Duodenal mucosa (tissue), 2 donors: ENCODE results near the gene HMGA1.

Experiments
- H3K27ac ChIP-seq: one replicate; pipeline ENCODE4 v1.7.0; 2013; ENCODE audit warnings: low read depth, low read length
- H3K27me3 ChIP-seq, 2 donors: one replicate each; pipeline ENCODE4 v1.7.0; 2013; ENCODE audit warnings: low read length in 2 of 2, control low read depth in 1 of 2; ENCODE audit not compliant: insufficient read depth in 2 of 2, control insufficient read depth in 1 of 2
- H3K36me3 ChIP-seq, 2 donors: one replicate each; pipeline ENCODE4 v1.7.0; 2013; ENCODE audit warnings: low read length in 2 of 2, control low read depth in 1 of 2; ENCODE audit not compliant: insufficient read depth in 2 of 2, control insufficient read depth in 1 of 2
- H3K4me1 ChIP-seq, 2 donors: one replicate each; pipeline ENCODE4 v1.7.0; 2013; ENCODE audit warnings: low read length in 2 of 2, control low read depth in 1 of 2; ENCODE audit not compliant: insufficient read depth in 2 of 2, control insufficient read depth in 1 of 2
- H3K4me3 ChIP-seq, 2 donors: one replicate each; pipeline ENCODE4 v1.7.0; 2013; ENCODE audit warnings: low read length in 2 of 2, low read depth in 1 of 2
- H3K9ac ChIP-seq, 2 donors: one replicate each; pipeline ENCODE4 v1.7.0; 2013; ENCODE audit warnings: low read length in 2 of 2, low read depth in 1 of 2
- H3K9me3 ChIP-seq, 2 donors: one replicate each; pipeline ENCODE4 v1.7.0; 2013; ENCODE audit warnings: low read length in 2 of 2, control low read depth in 1 of 2; ENCODE audit not compliant: control insufficient read depth in 1 of 2

HMGA1 gene

GRCh38 chr6:34202329-34203201, 34.1 kb upstream of the HMGA1 start:
- no peak overlapping the region for H3K27ac ChIP-seq
- peaks cover 0 to 5% of the 10 kb centered on the region in 2 donors for H3K27me3 ChIP-seq
- H3K4me3 ChIP-seq = no peak overlapping the region
- no peak overlapping the region for H3K9ac ChIP-seq
- H3K9me3 ChIP-seq = no peaks in the 10 kb centered on the region
- no peaks in the 10 kb centered on the region for H3K36me3 ChIP-seq
- no peaks in the 10 kb centered on the region for H3K4me1 ChIP-seq

DNA sequence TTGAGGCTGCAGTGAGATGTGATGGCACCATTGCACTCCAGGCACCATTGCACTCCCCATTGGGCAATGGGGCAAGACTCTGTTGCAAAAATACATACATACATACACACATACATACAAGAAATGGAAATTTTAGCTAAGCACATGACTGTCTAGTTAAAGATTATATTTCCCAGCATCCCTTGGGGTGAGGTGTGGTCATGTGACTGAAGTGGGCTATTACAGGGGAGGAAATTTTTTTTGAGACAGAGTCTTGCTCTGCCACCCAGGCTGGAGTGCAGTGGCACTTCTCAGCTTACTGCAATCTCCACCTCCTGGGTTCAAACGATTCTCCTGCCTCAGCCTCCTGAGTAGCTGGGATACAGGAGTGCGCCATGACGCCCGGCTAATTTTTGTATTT, 32.0 kb upstream of the HMGA1 start:
- H3K27me3 ChIP-seq = no peaks in the 10 kb centered on the region
- no peak overlapping the region for H3K4me3 ChIP-seq
- no peaks in the 10 kb centered on the region for H3K36me3 ChIP-seq
- no peak overlapping the region for H3K27ac ChIP-seq
- H3K9me3 ChIP-seq = no peaks in the 10 kb centered on the region
- H3K9ac ChIP-seq = no peak overlapping the region
- no peaks in the 10 kb centered on the region for H3K4me1 ChIP-seq

- no peak overlapping the region for H3K4me3 ChIP-seq
- H3K4me1 ChIP-seq = no peaks in the 10 kb centered on the region
- H3K36me3 ChIP-seq = no peaks in the 10 kb centered on the region
- H3K27me3 ChIP-seq = no peaks in the 10 kb centered on the region
- H3K9ac ChIP-seq = no peak overlapping the region
- H3K9me3 ChIP-seq = no peaks in the 10 kb centered on the region
- H3K27ac ChIP-seq = no peak overlapping the region
Observed at GRCh38 chr6:34205466-34205865, 31.2 kb upstream of the HMGA1 start.

DNA sequence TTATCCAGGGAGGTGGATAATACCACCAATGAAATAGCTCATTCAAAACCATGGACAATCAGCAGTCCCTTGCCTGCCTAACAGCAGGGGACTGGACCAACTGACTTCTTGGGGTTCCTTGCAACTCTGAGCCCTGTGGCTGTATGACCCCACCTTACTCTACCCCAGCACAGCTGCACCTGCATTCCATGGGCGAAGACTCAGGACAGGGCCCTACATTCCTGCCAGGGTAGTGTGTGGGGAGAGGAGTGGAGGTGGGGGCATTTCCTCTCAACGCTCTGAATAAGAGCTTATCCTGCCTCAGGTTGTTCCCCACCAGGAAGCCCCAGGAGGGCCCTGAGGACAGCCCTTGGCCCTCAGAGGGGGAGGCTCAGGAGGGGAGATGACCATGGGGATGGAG, 30.8 kb upstream of the HMGA1 start:
- Histone ChIP-seq H3K9me3 (no peaks in the 10 kb centered on the region), H3K4me1 (no peaks in the 10 kb centered on the region), H3K36me3 (no peaks in the 10 kb centered on the region), H3K27me3 (no peaks in the 10 kb centered on the region), H3K27ac (no peak overlapping the region), H3K9ac (no peak overlapping the region), H3K4me3 (no peak overlapping the region)

DNA sequence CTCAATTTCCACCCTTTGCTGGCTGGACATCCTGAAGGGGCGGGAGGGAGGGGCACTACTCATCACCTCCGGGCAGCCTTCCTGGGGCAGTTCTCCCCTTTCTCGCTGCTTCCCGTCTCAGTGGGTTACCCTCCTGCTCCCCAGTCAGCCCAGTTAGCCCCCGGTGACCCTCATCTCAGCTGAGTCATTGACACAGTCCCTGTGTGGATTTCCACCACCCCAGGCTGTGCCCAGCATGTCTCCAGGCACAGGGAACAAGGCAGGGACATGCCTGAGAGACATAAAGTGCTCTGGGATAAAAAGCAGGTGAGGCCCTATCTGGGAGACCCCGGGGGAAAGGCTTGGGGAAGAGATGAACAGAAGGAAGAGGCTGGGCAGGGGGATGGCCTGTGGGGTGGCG, 29.9 kb upstream of the HMGA1 start:
- Histone ChIP-seq H3K9me3 (no peaks in the 10 kb centered on the region), H3K4me3 (no peak overlapping the region), H3K27me3 (no peaks in the 10 kb centered on the region), H3K4me1 (no peaks in the 10 kb centered on the region), H3K27ac (no peak overlapping the region), H3K9ac (no peak overlapping the region), H3K36me3 (no peaks in the 10 kb centered on the region)

DNA sequence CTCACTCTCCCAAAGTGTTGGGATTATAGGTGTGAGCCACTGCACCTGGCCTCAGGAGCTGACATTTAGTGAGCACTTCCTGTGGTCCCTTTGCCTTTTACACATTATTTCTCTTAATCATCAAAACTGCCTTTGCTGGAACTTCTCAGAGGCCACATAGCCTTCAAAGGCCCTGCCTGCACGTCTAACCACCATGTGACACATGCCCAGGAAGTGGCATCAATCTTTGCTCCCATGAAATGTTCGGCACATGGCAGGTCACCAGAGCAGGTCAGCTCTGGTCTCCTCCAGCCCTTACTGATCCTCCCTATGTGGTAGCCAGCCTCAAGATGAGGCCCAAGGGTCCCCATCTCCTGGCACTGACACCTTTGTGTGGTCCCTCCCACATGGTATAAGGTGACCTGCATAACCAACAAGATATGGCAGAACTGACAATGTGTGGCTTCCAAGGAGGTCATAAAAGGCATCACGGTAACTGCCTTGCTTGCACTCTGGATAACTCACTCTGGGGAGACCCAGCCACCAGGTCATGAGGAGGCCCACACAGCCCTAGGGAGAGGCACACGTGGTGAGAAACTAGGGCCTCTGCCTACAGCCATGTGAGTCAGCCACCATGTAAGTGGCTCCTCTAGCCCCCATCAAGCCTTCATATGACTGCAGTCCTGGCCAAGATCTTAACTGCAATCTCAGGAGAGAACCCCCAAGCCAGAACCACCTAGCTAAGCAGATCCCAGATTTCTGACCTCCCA, 28.8 kb upstream of the HMGA1 start:
- Histone ChIP-seq H3K9me3 (no peaks in the 10 kb centered on the region), H3K9ac (no peak overlapping the region), H3K4me1 (no peaks in the 10 kb centered on the region), H3K36me3 (no peaks in the 10 kb centered on the region), H3K27ac (no peak overlapping the region), H3K4me3 (no peak overlapping the region), H3K27me3 (no peaks in the 10 kb centered on the region)

DNA sequence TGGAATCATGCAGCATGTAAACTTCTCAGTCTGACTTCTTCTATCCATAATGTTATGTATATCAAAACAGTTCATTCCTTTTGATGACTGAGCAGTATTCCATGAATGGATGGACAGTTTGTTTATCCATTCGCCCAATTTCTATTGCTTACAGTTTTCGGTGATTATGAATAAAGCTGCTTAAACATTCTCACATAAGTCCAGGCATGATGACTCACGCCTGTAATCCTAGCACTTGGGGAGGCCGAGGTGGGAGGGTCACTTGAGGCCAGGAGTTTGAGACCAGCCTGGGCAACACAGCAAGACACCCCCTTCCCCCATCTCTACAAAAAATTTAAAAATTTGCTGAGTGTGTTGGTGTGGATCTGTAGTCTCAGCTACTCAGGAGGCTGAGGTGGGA, 22.9 kb upstream of the HMGA1 start:
- Histone ChIP-seq H3K4me1 (no peaks in the 10 kb centered on the region), H3K27me3 (no peaks in the 10 kb centered on the region), H3K4me3 (no peak overlapping the region), H3K9me3 (no peaks in the 10 kb centered on the region), H3K9ac (no peak overlapping the region), H3K36me3 (no peaks in the 10 kb centered on the region), H3K27ac (no peak overlapping the region)

DNA sequence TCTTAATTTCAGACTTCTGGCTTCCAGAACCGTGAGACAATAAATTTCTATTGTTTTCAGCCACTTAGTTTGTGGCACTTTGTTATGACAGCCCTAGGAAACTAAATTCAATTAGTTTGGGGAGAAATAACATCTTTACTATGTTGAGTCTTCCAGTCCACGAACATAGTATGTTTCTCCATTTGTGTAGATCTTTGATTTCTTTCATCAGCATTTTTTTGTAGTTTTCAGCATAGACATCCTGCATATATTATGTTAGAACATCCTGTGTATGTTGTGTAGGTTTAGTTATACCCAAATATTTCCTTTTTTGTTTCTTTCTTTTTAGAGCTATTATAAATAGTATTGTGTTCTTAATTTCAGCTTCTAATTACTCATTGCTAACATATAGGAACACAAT, 18.0 kb upstream of the HMGA1 start:
- no peak overlapping the region for H3K27ac ChIP-seq
- H3K9me3 ChIP-seq = no peaks in the 10 kb centered on the region
- peaks cover 7 to 8% of the 10 kb centered on the region in 2 donors for H3K4me1 ChIP-seq
- H3K4me3 ChIP-seq = no peak overlapping the region
- H3K9ac ChIP-seq = no peak overlapping the region
- H3K36me3 ChIP-seq = no peaks in the 10 kb centered on the region
- no peaks in the 10 kb centered on the region for H3K27me3 ChIP-seq

DNA sequence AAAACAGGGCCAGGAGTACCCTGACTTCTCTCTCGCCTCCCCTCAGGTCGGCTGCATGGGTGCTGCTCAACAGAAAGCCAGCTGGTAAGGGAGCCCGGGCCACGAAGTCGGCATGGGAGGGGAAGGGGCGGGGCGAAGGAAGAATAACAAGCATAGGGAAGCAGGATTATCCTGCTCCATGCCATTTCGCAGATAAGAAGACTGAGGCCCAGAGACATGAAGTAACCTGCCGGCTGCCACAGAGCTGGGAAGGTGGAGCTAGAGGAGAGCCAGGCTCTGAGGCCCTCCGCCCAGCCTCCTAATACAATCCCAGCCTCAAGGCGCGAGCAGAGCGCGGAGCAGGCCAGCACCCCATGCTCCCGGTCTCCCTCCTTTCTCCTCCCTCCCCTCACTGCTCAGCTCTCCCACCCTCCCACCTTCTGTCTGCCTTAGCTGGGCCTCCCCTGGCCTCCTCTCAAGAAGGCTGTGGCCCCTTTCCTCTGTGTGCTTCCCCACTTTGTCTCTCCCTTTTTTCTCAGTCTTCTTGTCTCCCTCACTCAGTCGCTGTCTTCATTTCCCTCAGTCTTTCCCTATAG, 13.2 kb upstream of the HMGA1 start:
- Histone ChIP-seq H3K9me3 (no peaks in the 10 kb centered on the region), H3K9ac (peak overlapping the region; percentile 12 to 51), H3K4me3 (peak overlapping the region; percentile 53 to 66), H3K27me3 (no peaks in the 10 kb centered on the region), H3K4me1 (peaks cover 11 to 13% of the 10 kb centered on the region in 2 donors), H3K36me3 (no peaks in the 10 kb centered on the region), H3K27ac (peak overlapping the region; percentile 36)
